Measurements from ENCODE around the gene PLXNB2. TPM values are rescaled to one million over a fixed set of nuclear protein-coding genes. Genes with fewer than 3 reads are reported as not detected.

PLXNB2 gene
- total RNA-seq, 1 donor from 2014 or later, result 85.7 TPM

- no peak for DNase-seq (ENCODE audit: low spot score)
- intact Hi-C loops (cut with DNase I), result no loop called here
These were observed 7.2 kb upstream of the PLXNB2 start for GRCh38 chr22:50314455-50315288.

- intact Hi-C loops (cut with DNase I), result no loop called here
- no peak for DNase-seq (ENCODE audit: low spot score)
These were observed 6.6 kb upstream of the PLXNB2 start for GRCh38 chr22:50314081-50314454.

- intact Hi-C loops (cut with DNase I), result no loop called here
- no peak for DNase-seq (ENCODE audit: low spot score)
These were observed 6.2 kb upstream of the PLXNB2 start for GRCh38 chr22:50313600-50313999.

- DNase-seq (ENCODE audit: low spot score), result no peak
- intact Hi-C loops (cut with DNase I), result no loop called here
These were observed 5.6 kb upstream of the PLXNB2 start for GRCh38 chr22:50313021-50313420.

- no peak for DNase-seq (ENCODE audit: low spot score)
- intact Hi-C loops (cut with DNase I), result no loop called here
These were observed 4.9 kb upstream of the PLXNB2 start for GRCh38 chr22:50312371-50312770.

GRCh38 chr22:50311606-50312351 is 4.3 kb upstream of the PLXNB2 start:
- no peak for DNase-seq (ENCODE audit: low spot score)
- intact Hi-C loops (cut with DNase I), result no loop called here

GRCh38 chr22:50310949-50311444 is 3.6 kb upstream of the PLXNB2 start:
- intact Hi-C loops (cut with DNase I), result no loop called here
- no peak for DNase-seq (ENCODE audit: low spot score)

GRCh38 chr22:50310031-50310722 is 2.7 kb upstream of the PLXNB2 start:
- intact Hi-C loops (cut with DNase I), result no loop called here
- no peak for DNase-seq (ENCODE audit: low spot score)

GRCh38 chr22:50309601-50309991 is 2.1 kb upstream of the PLXNB2 start:
- intact Hi-C loops (cut with DNase I), result loop anchor here (2.0 to 5.0 kb wide), 2 partner anchors 17 to 37 kb away; partner anchors contain the start of gene MAPK11
- no peak for DNase-seq (ENCODE audit: low spot score)

- intact Hi-C loops (cut with DNase I), result loop anchor here (2.0 to 5.0 kb wide), 2 partner anchors 16 to 37 kb away; partner anchors contain the start of gene MAPK11
- no peak for DNase-seq (ENCODE audit: low spot score)
These were observed 1.6 kb upstream of the PLXNB2 start for GRCh38 chr22:50308986-50309600.

GRCh38 chr22:50308597-50308935 is 1.1 kb upstream of the PLXNB2 start:
- intact Hi-C loops (cut with DNase I), result loop anchor here (2.0 to 5.0 kb wide), 2 partner anchors 16 to 36 kb away; partner anchors contain the start of gene MAPK11
- peak; percentile 93 for DNase-seq (ENCODE audit: low spot score)

- DNase-seq (ENCODE audit: low spot score), result no peak
- intact Hi-C loops (cut with DNase I), result loop anchor here (2.0 to 5.0 kb wide), 2 partner anchors 15 to 36 kb away; partner anchors contain the start of gene MAPK11
These were observed 597 bp upstream of the PLXNB2 start for GRCh38 chr22:50307890-50308596.

- intact Hi-C loops (cut with DNase I), result loop anchor here (5.0 kb wide), 1 partner anchor 34 kb away; the partner anchor contains the start of gene MAPK11
- peak; percentile 93 for DNase-seq (ENCODE audit: low spot score)
These were observed 1.4 kb downstream of the PLXNB2 start for GRCh38 chr22:50305923-50306566.

GRCh38 chr22:50305393-50305922 is 2.0 kb downstream of the PLXNB2 start:
- intact Hi-C loops (cut with DNase I), result loop anchor here (5.0 kb wide), 1 partner anchor 33 kb away; the partner anchor contains the start of gene MAPK11
- DNase-seq (ENCODE audit: low spot score), result no peak

- no peak for DNase-seq (ENCODE audit: low spot score)
- intact Hi-C loops (cut with DNase I), result loop anchor here (5.0 kb wide), 1 partner anchor 32 kb away; the partner anchor contains the start of gene MAPK11
These were observed 2.7 kb downstream of the PLXNB2 start for GRCh38 chr22:50304528-50305392.

GRCh38 chr22:50303848-50304527 is 3.5 kb downstream of the PLXNB2 start:
- no peak for DNase-seq (ENCODE audit: low spot score)
- intact Hi-C loops (cut with DNase I), result no loop called here

GRCh38 chr22:50303515-50303847 is 4.0 kb downstream of the PLXNB2 start:
- intact Hi-C loops (cut with DNase I), result no loop called here
- DNase-seq (ENCODE audit: low spot score), result no peak
